ENCODE data around the gene KRT10.

Gene KRT10

DNA sequence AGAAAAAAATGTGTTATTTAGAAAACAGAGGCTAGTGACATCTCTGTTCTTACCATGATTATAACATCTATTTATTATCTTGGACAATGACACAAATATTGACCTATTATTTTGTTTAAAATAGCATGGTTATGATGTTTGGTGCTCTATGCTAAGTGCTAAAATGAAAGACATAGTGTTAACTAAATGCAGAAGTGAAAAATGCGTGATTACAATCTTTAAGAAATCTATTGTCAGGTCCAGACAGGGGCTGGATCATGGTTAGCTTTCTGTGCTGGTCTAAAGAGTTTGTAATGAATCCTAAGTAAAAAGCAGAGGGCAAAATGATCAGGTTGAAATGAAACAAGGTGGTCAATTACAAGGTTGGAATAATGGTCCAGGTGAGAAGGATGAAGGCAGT lies 22.0 kb downstream of the KRT10 start:
- DNase-seq, result no peak

GRCh38 chr17:40799859-40800258 lies 22.6 kb downstream of the KRT10 start, which contains the start of gene KRT28:
KRT28 (minus strand) TSS chr17:40799959; CDS start chr17:40799893, 66 bp downstream.
- DNase-seq, result no peak

DNA sequence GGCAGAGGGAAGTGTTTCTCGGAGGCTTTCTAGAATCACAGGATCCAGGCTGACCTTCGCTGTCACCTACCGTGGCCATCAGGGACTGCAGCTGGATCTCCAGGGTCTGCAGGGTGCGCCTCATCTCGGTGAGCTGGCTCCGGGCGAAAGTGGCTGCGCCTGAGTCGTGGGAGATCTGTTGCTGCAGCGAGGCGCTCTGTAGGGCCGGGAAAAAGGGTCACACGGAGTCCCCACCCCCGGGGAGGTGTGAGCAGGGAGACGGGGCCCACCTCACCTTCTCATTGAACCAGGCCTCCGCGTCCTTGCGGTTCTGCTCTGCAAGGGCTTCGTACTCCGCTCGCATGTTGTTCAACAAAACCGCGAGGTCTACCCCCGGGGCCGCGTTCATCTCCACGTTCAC lies 25.6 kb downstream of the KRT10 start:
- DNase-seq, result no peak

GRCh38 chr17:40795019-40795667 lies 27.3 kb downstream of the KRT10 start:
- DNase-seq, result no peak

DNA sequence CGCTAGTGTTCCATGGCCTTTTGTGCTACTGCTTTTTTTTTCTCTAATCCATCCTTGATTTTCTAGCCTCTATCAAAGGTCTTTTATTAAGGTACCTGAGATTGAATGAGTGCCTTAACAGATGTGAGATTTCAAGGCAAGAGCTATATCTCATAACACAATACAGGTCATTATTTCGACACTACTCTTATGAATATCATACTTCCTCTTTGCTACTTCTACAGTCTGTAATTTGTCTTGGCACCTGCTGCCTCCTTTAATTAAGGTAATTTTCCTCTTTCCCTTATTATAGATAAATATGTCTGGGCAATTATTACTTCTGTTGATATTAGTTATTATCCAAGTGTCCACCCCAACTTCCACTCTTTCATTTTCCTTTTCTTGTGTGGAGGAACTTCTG lies 27.9 kb downstream of the KRT10 start:
- DNase-seq, result no peak

GRCh38 chr17:40793832-40794231 lies 28.6 kb downstream of the KRT10 start:
- DNase-seq, result no peak

GRCh38 chr17:40791787-40792436 lies 30.5 kb downstream of the KRT10 start:
- DNase-seq, result peak; percentile 12

DNA sequence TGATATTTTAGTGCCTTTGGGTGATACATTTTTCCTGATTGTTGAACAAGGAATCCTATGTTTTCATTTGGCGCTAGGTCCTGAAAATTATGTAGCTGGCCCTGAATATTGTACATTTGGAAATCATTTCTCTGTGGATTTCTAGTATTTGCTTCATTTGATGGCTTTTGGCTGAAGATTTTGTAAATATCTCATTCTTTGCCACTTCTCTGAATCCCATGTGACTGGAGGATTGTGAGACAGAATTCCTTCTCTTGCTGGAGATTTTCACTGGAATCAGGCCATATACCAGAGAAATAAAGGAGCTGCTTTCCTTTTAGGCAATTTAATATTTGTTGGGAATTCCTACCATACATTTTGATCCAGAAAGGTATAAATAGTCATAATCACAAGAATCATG lies 31.3 kb downstream of the KRT10 start:
- DNase-seq, result no peak

- no peak for DNase-seq
Measured at GRCh38 chr17:40782450-40782849, 40.0 kb downstream of the KRT10 start, which contains the start of gene KRT27. KRT27 (minus strand) TSS chr17:40782550; CDS start chr17:40782493, 57 bp downstream.

- no peak for DNase-seq
Measured at GRCh38 chr17:40779181-40779909, 43.1 kb downstream of the KRT10 start.

DNA sequence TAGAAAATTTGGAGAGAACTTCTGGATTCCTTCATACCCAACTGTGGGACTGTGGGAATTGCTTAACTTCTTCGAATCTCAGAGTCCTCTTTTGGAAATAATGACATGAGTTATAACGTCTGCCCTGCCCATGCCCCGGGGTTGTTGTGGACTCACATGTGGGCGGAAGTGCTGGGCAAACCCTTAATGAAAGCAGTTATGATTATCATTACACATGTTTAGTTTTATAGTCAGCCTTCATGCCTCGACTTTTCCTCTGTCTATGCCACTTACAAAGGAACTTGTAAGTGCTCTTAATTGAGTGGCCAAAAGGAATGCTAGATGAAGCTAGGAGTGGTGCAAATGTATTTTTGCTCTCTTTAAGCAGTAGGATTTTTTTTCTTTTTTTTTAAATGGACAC lies 44.0 kb downstream of the KRT10 start:
- no peak for DNase-seq

DNA sequence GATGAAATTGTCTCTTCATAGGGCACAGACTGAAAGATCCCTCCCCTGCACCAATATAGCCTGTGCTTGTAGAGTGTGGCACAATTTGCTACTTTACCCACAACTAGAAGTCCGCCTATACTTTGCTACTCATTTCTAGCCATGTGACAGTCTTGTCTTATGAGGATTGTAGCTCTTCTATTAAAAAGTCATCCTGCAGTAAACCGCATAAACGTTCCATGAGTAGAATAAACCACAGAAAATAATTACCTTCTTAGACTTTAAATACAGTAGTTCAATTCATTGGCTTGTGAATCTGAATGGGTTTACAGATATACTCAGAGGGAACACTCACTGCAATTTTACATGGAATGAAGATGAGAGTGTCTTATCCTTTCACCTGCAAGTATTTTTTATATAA lies 44.4 kb downstream of the KRT10 start:
- DNase-seq, result no peak

- no peak for DNase-seq
Measured at GRCh38 chr17:40777459-40777858, 45.0 kb downstream of the KRT10 start.

DNA sequence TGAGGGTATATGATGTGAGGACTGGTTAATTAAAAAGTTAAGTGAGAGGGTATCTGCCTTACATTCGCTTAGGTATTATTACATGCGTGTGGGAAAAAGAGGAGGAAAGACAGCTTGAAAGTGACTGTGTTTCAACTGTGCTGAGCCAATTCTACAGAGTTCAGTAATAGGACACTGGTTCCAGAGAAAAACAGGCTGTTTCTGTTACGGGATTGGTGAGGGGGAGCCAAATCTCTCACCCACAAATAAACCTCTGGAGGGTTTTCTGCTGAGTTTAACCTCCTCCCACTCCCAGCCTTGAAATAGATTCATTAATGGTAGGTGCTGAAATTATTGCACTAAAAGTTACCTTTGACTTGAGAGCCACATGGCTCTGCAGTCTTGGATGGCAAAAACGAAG lies 46.5 kb downstream of the KRT10 start:
- DNase-seq, result no peak

- DNase-seq, result no peak
Measured at GRCh38 chr17:40772101-40772500, 50.3 kb downstream of the KRT10 start, which contains the start of gene KRT26. KRT26 (minus strand) TSS chr17:40772201; CDS start chr17:40772113, 88 bp downstream.
